ENCODE measurements around the gene COL2A1.

Gene COL2A1

GRCh38 chr12:48010366-48010970 is 6.2 kb upstream of the COL2A1 start:
- Histone ChIP-seq H2BK5ac (ENCODE audit: low read depth, low read length, poor library complexity, severe bottlenecking) (no peak overlapping the region), H2BK15ac (ENCODE audit: low read depth, poor library complexity, severe bottlenecking) (no peak overlapping the region), H2BK12ac (ENCODE audit: low read length in 2 of 2) (no peak overlapping the region), H3K9ac (ENCODE audit: low read length) (no peak overlapping the region), H3K4ac (ENCODE audit: low read depth in 1 of 2, low read length in 2 of 2) (no peak overlapping the region), H3K18ac (ENCODE audit: low read depth in 1 of 2, low read length in 2 of 2) (no peak overlapping the region), H3K4me3 (ENCODE audit: insufficient read depth in 1 of 2, low read depth in 1 of 2, low read length in 2 of 2) (no peak overlapping the region), H3K27ac (ENCODE audit: low read length, poor library complexity, severe bottlenecking) (no peak overlapping the region), H3K36me3 (ENCODE audit: control insufficient read depth in 1 of 2, insufficient read depth in 2 of 2, low read depth in 1 of 2, low read length in 2 of 2) (no peaks in the 10 kb centered on the region), H4K8ac (ENCODE audit: low read length) (no peak overlapping the region), H3K79me1 (replicated peaks; ENCODE audit: low read length, poor library complexity, severe bottlenecking) (no peaks in the 10 kb centered on the region), H2AK5ac (ENCODE audit: low read length, severe bottlenecking) (no peak overlapping the region), H2BK120ac (ENCODE audit: low read depth, low read length) (no peak overlapping the region), H3K9me3 (ENCODE audit: control insufficient read depth, low read length) (no peaks in the 10 kb centered on the region), H3K23ac (ENCODE audit: low read length in 2 of 2) (no peak overlapping the region), H3K4me2 (ENCODE audit: low read length, poor library complexity, severe bottlenecking) (no peak overlapping the region), H2AFZ (ENCODE audit: low read depth, low read length) (no peak overlapping the region), H3K27me3 (ENCODE audit: control insufficient read depth in 1 of 2, insufficient read depth in 1 of 2, low read length in 2 of 2) (peaks cover 76 to 97% of the 10 kb centered on the region in 2 experiments), H3K4me1 (ENCODE audit: control insufficient read depth, insufficient read depth, low read depth, low read length) (no peaks in the 10 kb centered on the region), H4K91ac (ENCODE audit: low read length) (no peak overlapping the region), H3K14ac (ENCODE audit: low read length in 2 of 2) (no peak overlapping the region)
- 58% methylated on average over 7 of the region's 7 CpGs for WGBS
- no peak for DNase-seq

- no peaks in the 10 kb centered on the region for H3K9me3 ChIP-seq (ENCODE audit: control insufficient read depth, low read length)
- peaks cover 8% of the 10 kb centered on the region for H3K4me1 ChIP-seq (ENCODE audit: control insufficient read depth, insufficient read depth, low read depth, low read length)
- whole genome bisulfite sequencing: 70% methylated on average over 1 of the region's 1 CpG
- H3K4me2 ChIP-seq (ENCODE audit: low read length, poor library complexity, severe bottlenecking): no peak overlapping the region
- DNase-seq: no peak
- H2AFZ ChIP-seq (ENCODE audit: low read depth, low read length): no peak overlapping the region
- no peak overlapping the region for H3K4ac ChIP-seq (ENCODE audit: low read depth in 1 of 2, low read length in 2 of 2)
- peaks cover 76 to 97% of the 10 kb centered on the region in 2 experiments for H3K27me3 ChIP-seq (ENCODE audit: control insufficient read depth in 1 of 2, insufficient read depth in 1 of 2, low read length in 2 of 2)
- no peak overlapping the region for H2BK12ac ChIP-seq (ENCODE audit: low read length in 2 of 2)
- H4K91ac ChIP-seq (ENCODE audit: low read length): no peak overlapping the region
- no peak overlapping the region for H3K4me3 ChIP-seq (ENCODE audit: insufficient read depth in 1 of 2, low read depth in 1 of 2, low read length in 2 of 2)
- no peaks in the 10 kb centered on the region for H3K79me1 ChIP-seq (replicated peaks; ENCODE audit: low read length, poor library complexity, severe bottlenecking)
- H2BK5ac ChIP-seq (ENCODE audit: low read depth, low read length, poor library complexity, severe bottlenecking): no peak overlapping the region
- no peak overlapping the region for H2BK120ac ChIP-seq (ENCODE audit: low read depth, low read length)
- no peak overlapping the region for H3K9ac ChIP-seq (ENCODE audit: low read length)
- H3K23ac ChIP-seq (ENCODE audit: low read length in 2 of 2): no peak overlapping the region
- H3K36me3 ChIP-seq (ENCODE audit: control insufficient read depth in 1 of 2, insufficient read depth in 2 of 2, low read depth in 1 of 2, low read length in 2 of 2): no peaks in the 10 kb centered on the region
- no peak overlapping the region for H4K8ac ChIP-seq (ENCODE audit: low read length)
- H2BK15ac ChIP-seq (ENCODE audit: low read depth, poor library complexity, severe bottlenecking): no peak overlapping the region
- no peak overlapping the region for H3K18ac ChIP-seq (ENCODE audit: low read depth in 1 of 2, low read length in 2 of 2)
- H3K14ac ChIP-seq (ENCODE audit: low read length in 2 of 2): no peak overlapping the region
- no peak overlapping the region for H2AK5ac ChIP-seq (ENCODE audit: low read length, severe bottlenecking)
- H3K27ac ChIP-seq (ENCODE audit: low read length, poor library complexity, severe bottlenecking): no peak overlapping the region
Observed at GRCh38 chr12:48009471-48009870, 5.2 kb upstream of the COL2A1 start.

GRCh38 chr12:48008950-48009349 is 4.7 kb upstream of the COL2A1 start:
- DNase-seq: no peak
- Histone ChIP-seq H3K27ac (ENCODE audit: low read length, poor library complexity, severe bottlenecking) (no peak overlapping the region), H4K8ac (ENCODE audit: low read length) (no peak overlapping the region), H3K4ac (ENCODE audit: low read depth in 1 of 2, low read length in 2 of 2) (no peak overlapping the region), H3K18ac (ENCODE audit: low read depth in 1 of 2, low read length in 2 of 2) (no peak overlapping the region), H2AK5ac (ENCODE audit: low read length, severe bottlenecking) (no peak overlapping the region), H3K14ac (ENCODE audit: low read length in 2 of 2) (no peak overlapping the region), H3K4me2 (ENCODE audit: low read length, poor library complexity, severe bottlenecking) (no peak overlapping the region), H3K4me3 (ENCODE audit: insufficient read depth in 1 of 2, low read depth in 1 of 2, low read length in 2 of 2) (no peak overlapping the region), H4K91ac (ENCODE audit: low read length) (no peak overlapping the region), H3K27me3 (ENCODE audit: control insufficient read depth in 1 of 2, insufficient read depth in 1 of 2, low read length in 2 of 2) (peaks cover 77 to 97% of the 10 kb centered on the region in 2 experiments), H3K9me3 (ENCODE audit: control insufficient read depth, low read length) (no peaks in the 10 kb centered on the region), H2AFZ (ENCODE audit: low read depth, low read length) (no peak overlapping the region), H3K36me3 (ENCODE audit: control insufficient read depth in 1 of 2, insufficient read depth in 2 of 2, low read depth in 1 of 2, low read length in 2 of 2) (no peaks in the 10 kb centered on the region), H3K79me1 (replicated peaks; ENCODE audit: low read length, poor library complexity, severe bottlenecking) (no peaks in the 10 kb centered on the region), H2BK5ac (ENCODE audit: low read depth, low read length, poor library complexity, severe bottlenecking) (no peak overlapping the region), H2BK12ac (ENCODE audit: low read length in 2 of 2) (no peak overlapping the region), H3K9ac (ENCODE audit: low read length) (no peak overlapping the region), H2BK15ac (ENCODE audit: low read depth, poor library complexity, severe bottlenecking) (no peak overlapping the region), H2BK120ac (ENCODE audit: low read depth, low read length) (no peak overlapping the region), H3K23ac (ENCODE audit: low read length in 2 of 2) (no peak overlapping the region), H3K4me1 (ENCODE audit: control insufficient read depth, insufficient read depth, low read depth, low read length) (peaks cover 13% of the 10 kb centered on the region)
- 60% methylated on average over 1 of the region's 4 CpGs for WGBS

GRCh38 chr12:48008349-48008748 is 4.1 kb upstream of the COL2A1 start:
- no peak overlapping the region for H3K27ac ChIP-seq (ENCODE audit: low read length, poor library complexity, severe bottlenecking)
- H3K23ac ChIP-seq (ENCODE audit: low read length in 2 of 2): no peak overlapping the region
- H2AK5ac ChIP-seq (ENCODE audit: low read length, severe bottlenecking): no peak overlapping the region
- no peak overlapping the region for H4K91ac ChIP-seq (ENCODE audit: low read length)
- H3K36me3 ChIP-seq (ENCODE audit: control insufficient read depth in 1 of 2, insufficient read depth in 2 of 2, low read depth in 1 of 2, low read length in 2 of 2): no peaks in the 10 kb centered on the region
- no peak overlapping the region for H3K4me2 ChIP-seq (ENCODE audit: low read length, poor library complexity, severe bottlenecking)
- no peak overlapping the region for H2BK15ac ChIP-seq (ENCODE audit: low read depth, poor library complexity, severe bottlenecking)
- no peak overlapping the region for H3K4me3 ChIP-seq (ENCODE audit: insufficient read depth in 1 of 2, low read depth in 1 of 2, low read length in 2 of 2)
- H3K9me3 ChIP-seq (ENCODE audit: control insufficient read depth, low read length): no peaks in the 10 kb centered on the region
- peaks cover 19% of the 10 kb centered on the region for H3K4me1 ChIP-seq (ENCODE audit: control insufficient read depth, insufficient read depth, low read depth, low read length)
- H4K8ac ChIP-seq (ENCODE audit: low read length): no peak overlapping the region
- no peak overlapping the region for H3K4ac ChIP-seq (ENCODE audit: low read depth in 1 of 2, low read length in 2 of 2)
- no peak overlapping the region for H3K18ac ChIP-seq (ENCODE audit: low read depth in 1 of 2, low read length in 2 of 2)
- H3K9ac ChIP-seq (ENCODE audit: low read length): no peak overlapping the region
- H3K79me1 ChIP-seq (replicated peaks; ENCODE audit: low read length, poor library complexity, severe bottlenecking): no peaks in the 10 kb centered on the region
- H2BK5ac ChIP-seq (ENCODE audit: low read depth, low read length, poor library complexity, severe bottlenecking): no peak overlapping the region
- no peak overlapping the region for H2BK12ac ChIP-seq (ENCODE audit: low read length in 2 of 2)
- 34% methylated on average over 2 of the region's 2 CpGs for WGBS
- no peak overlapping the region for H3K14ac ChIP-seq (ENCODE audit: low read length in 2 of 2)
- DNase-seq: no peak
- no peak overlapping the region for H2BK120ac ChIP-seq (ENCODE audit: low read depth, low read length)
- no peak overlapping the region for H2AFZ ChIP-seq (ENCODE audit: low read depth, low read length)
- peaks cover 77 to 97% of the 10 kb centered on the region in 2 experiments for H3K27me3 ChIP-seq (ENCODE audit: control insufficient read depth in 1 of 2, insufficient read depth in 1 of 2, low read length in 2 of 2)
